CD4-positive, alpha-beta T cell treated with Interleukin-15 for 1 hour (primary cell): ENCODE data around the gene ANO5.
"Not testable (repeated sequence)": the region's sequence is repeated elsewhere in the genome, so short reads cannot be mapped to it uniquely, and the experiment has no call there.

Experiments used
- DNase-seq: peaks from one replicate; pipeline ENCODE4 v3.0.0-alpha.2; 2020

The ANO5 gene

DNA sequence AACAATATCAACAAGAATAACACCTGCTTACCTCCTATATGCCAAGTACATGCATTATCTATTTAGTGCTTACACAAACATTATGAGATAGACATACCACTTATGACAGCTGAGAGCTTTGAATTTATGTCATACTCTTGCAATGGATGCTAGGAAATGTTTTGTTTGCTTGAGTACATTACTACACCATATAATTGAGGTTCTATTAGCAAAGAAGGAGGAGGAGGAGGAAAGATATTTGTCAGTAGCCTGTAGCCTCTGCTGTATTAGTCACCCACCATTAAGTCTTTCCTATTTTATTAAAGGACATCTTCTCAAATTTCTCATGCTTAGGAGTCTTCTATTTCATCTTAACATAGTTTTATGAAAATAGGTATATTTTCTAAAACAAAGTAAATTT is 6.4 kb downstream of the ANO5 start:
- no peak for DNase-seq

DNA sequence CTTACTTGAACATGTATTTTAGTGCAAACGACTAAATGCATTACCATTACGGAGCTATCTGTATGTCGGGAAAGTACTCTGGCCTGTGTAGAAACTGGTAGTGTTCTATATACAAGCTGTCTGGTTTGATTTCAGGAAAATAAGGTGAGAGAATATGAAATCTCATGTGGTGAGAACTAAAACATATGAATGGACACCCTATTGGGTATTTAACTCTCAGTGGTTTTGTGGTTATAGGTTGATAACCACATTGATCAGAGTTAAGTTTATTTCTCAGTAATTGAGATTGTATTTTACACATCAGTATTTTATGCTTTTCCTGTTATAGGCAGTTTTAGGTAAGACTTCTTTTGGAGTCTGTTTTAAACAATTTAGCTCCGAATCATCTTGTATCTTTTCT is 10.4 kb downstream of the ANO5 start:
- DNase-seq = no peak

DNA sequence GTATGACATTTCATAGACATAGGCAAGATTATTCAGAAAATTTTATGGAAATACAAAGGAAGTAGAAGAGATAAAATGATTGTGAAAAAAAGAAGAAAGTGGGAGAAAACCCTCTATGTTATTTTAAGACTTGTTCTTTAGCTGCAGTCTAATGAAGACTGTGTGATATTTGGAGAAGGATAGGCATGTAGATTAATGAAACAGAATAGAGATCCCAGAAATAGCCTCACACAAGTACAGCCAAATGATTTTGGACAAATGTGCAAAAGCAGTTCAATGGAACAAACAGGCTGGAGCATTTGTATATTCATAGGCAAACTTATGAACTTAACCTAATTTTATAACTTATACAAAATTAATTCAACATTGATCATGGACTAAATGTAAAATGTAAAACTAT is 14.3 kb downstream of the ANO5 start:
- DNase-seq = no peak

DNA sequence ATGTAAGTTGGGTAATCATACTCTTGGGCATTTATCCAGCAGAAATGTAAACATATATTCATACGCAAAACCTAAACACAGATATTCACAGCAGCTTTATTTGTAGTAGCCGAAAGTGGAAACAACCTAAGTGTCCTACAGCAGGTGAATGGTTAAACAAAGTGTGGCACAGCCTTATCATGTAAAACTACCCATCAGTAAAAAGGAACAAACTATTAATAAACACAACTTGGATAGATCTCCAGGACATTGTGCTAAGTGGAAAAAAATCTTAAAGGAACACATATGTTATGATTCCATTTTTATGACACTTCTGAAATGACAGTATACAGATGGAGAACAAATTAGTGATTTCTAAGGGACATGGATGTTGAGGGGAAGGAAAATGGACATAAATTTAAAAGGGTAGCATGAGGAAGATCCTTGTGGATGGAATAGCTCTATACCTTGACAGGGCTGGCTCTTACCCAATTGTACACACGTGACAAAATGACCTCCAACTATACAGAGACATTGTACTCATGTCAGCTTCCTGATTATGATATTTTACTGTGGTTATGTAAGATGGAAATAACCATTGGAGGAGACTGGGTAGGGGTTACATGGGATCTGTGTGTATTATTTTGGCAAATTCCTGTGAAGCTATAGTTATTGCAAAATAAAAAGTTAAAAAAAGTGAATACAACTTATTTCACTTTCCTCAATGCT is 15.4 kb downstream of the ANO5 start:
- no peak for DNase-seq

DNA sequence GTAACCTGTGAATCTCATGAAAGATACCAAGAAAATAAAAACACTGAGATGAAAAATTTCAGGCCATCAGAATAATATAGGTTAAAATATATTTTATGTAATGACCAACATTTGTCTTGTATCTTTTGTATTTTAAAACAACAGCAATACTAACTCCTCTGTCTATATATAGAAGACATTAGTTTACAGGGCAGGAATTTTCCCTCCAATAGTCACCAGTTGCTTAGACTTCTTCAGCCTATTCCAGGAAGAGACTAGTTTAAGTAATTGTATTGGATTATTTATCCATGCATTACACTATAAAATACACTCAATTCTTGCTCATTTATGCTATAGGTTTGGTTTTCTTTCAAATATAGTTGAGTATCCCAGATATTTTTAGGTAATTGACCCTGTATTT is 24.1 kb downstream of the ANO5 start:
- DNase-seq = no peak

DNA sequence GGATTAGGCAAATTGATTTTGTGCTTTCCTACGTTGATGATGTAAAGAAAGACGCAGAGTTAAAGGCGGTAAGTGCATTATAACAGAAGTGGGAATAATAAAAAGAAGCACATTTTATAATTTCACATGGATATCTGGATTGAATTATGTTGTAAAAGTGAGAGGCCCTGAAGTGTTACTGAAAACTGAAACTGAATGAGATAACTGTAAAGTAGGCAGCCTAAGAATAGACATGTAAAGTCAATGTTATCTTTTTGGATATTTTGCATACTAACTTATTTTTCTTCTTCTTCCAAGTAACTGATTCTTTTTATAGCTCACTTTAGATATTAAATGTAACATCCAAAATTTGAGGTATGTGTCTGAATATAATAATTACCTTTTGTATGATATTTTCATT is 28.3 kb downstream of the ANO5 start:
- DNase-seq = no peak

DNA sequence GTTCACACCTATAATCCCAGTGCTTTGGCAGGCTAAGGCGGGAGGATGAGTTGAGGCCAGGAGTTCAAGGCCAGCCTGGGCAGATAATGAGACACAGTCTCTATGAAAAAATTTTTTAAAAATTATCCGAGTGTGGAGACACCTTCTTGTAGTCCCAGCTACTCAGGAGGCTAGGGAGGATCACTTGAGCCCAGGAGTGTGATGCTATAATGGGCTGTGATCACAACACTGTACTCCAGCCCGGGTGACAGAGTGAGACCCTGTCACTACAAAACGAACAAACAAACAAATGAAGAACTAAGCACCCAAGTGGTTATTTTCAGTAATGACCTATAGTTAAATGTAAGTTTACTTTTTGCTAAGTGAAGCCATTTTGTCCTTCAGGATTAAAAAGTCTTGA is 32.3 kb downstream of the ANO5 start:
- no peak for DNase-seq

DNA sequence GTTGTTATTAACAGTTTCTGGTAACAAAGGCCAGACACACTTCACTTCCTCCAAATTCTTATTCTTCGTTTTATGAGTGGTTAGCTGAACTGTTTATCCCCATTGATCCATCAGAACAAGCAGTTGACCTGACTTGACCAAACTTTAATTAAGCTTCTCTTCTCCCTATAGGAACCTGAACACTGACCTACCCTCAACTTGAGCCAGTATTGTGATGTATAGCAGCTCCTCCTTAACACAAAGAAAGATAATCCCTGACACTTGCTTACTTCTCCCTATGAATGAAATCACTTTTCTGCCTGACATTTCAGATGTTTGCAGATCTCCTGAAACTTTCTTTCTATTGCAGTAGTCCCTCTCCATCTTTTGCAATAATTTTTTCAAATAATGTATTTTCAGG is 41.9 kb downstream of the ANO5 start:
- no peak for DNase-seq

DNA sequence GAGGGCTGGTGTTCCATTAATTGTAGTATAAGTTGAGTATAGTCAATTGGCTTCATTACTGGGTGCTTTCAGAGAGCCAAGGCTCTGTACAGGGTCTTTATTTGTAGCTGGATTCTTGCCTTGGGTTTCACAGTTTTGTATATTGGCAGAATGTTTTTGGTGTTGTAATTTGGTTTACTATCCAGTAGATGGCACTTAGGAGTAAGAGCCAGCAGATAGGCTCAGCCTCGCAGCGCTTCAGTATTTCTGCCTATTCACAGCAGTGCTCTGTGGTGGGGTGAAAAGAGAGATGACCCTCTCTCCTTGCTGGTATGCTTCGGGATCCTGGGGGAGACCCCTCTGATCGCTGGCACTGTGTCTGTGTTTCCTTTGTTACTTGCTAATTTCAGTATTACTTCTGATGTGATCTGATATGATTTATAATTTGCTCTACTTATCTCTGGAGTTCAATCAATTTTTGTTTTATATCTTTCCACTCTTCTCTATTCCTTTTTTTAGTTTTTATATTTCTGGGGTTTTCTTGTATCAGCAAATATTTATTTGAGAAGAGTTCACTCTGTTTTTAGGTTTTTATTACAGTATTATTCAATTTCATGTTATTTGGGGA is 52.2 kb downstream of the ANO5 start:
- peak; percentile 17 for DNase-seq

DNA sequence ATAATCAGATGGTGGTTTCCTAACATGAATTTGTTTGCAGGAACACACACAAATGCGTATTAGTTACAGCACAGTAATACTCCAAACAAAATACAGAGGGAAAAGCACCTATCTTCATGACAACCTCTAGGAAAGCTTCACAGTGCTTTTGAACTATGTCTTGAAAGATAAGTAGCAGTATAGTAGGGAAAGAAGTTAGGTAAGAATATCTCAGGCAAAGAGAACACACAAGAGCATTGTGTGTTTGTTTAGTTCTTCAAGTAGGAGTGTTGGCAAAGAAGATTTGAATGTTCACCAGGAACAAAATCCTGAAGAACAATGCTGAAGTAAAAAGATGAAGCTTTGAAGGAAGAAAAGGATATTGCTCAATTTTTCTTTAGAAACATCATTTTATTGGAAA is 54.1 kb downstream of the ANO5 start:
- DNase-seq = no peak

DNA sequence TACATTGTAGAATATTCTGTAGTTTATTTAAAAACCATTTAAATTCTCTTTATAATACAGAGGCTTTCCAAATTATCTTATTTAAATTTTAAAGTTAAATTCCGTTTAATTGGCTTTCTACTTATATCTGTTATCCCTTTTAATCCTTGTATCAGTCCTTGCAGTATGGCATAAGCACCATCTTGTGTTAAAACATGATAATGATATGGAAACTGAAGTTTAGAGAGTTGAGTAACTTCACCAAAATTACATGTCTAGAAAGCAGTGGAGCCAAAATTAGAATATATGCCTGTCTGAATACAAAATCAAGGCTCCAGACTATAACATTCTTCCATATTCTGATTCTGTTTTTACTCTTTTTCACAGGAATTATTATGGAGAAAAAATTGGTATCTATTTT is 57.0 kb downstream of the ANO5 start:
- no peak for DNase-seq

DNA sequence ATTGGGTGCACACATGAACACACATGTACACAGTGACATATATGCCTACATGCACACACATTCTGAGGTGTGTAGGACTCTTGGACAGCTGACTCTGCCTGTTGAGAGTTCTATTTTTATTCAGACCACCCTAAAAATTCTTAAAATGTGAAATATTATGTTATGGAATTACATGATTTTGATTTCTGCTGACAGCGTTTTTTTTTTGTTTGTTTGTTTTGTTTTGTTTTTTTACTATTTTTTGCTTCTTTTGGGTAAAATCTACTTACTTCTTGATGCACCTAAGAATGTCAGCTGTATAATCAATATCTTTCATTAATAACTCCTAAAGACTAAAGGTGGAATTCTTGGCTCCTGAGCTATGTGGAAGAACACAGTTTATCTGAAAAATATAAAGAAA is 64.0 kb downstream of the ANO5 start:
- no peak for DNase-seq

DNA sequence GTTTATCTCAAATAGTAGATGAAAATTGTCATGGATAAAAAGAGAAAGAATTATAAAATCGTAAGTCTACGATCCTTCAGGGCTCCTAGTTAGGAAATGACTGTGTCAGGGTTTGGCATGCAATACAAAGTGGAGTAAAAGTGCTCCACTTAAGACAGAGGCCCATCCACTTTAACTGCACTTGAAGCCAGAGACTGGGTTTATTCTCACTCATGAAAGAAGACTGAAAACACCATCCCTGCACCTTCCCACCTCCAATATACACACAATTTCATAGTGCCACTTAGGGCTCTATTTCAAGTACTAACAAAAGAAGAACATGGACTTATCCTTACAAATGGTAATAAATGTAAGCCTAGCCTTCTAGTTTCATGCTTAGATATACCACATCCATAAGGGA is 70.7 kb downstream of the ANO5 start:
- DNase-seq = no peak

DNA sequence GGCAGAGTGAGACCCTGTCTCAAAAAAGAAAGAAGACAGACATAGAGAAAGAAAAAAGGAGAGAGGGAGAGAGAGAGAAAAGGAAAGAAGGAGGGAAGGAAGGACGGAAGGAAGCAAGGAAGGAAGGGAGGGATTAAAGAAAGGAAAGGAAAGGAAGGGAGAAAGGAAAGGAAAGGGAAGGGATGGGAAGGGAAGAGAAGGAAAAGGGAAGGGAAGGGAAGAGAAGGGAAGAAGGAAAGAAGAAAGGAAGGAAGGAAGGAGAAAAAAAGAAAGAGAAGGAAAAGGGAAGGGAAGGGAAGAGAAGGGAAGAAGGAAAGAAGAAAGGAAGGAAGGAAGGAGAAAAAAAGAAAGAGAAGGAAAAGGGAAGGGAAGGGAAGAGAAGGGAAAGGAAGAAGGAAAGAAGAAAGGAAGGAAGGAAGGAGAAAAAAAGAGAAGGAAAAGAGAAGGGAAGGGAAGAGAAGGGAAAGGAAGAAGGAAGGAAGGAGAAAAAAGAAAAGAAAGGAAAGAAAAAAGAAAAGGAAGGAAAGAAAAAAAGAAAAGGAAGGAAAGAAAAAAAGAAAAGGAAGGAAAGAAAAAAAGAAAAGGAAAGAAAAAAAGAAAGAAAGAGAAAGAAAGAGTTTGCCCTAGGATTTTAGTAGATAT is 76.2 kb downstream of the ANO5 start:
- DNase-seq = not testable (repeated sequence)

DNA sequence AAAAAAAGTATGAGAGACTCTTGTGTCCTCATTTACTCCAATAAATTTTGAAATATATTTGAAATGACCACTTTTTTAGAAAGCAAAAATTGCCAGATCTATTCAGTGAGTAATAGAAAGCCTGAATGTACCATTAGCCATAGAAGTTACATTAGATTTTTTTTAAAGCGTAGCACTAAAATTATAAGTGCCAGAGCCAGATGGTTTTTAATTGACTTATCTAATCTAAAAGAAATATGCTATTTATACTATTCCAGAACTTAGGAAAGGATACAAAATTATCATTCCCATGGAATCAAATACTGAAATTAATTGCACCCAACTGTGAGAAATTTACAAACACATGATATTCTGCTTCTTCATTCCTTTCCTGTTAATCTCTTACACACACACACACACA is 80.9 kb downstream of the ANO5 start:
- DNase-seq = no peak

DNA sequence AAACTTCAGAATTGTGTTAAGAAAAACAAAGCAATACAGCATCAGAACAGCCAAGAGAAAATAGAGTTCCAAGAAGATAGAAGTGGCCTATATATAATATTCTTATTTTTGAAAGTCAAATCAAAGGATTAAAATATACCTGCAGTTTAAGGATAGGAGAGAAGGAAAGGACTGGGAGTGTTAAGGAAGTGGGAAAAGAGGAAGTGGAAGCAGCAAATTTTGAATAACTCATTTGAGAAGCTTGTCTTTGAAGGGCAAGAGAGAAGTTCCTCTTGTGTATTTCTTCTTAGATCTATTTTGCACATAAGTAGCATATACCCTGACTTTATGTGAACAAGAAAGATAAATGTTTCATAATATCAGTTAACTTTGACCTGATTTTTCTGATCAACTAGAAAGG is 82.7 kb downstream of the ANO5 start:
- no peak for DNase-seq

DNA sequence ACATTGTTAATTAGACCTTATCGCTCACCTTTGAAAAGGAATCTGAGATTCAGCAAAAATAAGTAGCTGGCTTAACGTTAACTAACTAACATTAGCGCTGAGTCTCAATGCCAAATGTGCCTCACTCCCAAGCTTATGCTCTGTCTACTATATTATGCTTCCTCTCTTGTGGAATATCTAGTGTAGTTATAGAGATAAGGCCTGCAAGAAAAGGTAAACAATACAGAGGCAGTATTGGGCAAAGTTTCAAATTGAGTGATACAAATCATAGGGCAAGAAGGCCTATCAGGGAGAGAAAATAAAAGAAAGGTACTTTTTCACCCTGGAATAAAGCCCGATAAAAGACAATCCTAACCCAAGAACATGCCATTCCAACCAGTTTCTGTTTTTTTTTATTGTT is 83.7 kb downstream of the ANO5 start:
- no peak for DNase-seq

DNA sequence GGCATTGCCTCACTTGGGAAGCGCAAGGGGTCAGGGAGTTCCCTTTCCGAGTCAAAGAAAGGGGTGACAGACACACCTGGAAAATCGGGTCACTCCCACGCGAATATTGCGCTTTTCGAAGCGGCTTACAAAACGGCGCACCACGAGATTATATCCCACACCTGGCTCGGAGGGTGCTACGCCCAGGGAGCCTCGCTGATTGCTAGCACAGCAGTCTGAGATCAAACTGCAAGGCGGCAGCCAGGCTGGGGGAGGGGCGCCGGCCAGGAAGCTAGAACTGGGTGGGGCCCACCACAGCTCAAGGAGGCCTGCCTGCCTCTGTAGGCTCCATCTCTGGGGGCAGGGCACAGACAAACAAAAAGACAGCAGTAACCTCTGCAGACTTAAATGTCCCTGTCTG is 92.1 kb downstream of the ANO5 start:
- not testable (repeated sequence) for DNase-seq

DNA sequence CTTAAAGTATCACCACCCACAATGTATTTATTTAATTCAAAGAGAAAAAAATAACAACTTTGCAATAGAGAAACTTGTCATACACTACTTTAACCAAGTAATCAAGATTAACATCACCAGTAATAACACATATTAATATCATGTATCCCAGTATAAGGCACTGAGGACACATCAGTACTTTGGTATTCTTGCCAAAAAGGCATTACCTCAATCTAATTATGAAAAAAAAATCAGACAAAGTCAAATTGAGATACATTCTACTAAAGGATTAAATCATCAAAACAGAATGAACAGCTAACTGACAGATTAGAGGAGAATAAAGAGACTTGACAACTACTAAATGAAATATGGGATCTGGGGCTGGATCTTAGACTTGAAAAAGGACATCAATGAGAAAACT is 109.5 kb downstream of the ANO5 start:
- no peak for DNase-seq

DNA sequence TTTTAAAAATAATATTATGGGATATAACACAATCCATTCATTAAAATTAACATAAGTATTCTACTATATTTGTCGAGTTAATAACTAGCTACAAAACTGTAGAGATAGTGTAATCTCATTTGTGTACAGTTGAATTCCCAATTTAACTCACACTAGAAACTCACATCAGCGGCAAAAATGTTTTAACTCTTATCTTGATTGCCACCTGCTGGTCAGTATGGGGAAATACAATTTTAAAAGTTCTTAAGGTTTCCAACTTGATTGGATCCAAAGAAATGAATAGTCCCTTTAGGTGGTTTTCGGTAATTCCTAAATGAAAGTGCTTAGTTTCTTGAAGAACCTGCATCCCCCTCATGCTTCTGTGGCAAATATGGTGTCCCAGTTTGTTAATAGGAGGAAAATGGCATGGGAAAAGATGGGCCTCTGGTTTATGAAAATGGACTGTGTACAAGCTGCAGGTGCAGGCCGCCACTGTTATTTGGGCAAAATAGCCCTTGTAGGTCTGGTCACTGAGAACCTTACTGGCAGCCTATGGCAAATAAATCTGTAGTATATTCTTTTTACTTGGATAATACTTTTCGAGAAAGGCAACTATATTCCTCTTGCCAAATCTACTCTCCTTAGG is 111.6 kb downstream of the ANO5 start:
- DNase-seq = no peak

DNA sequence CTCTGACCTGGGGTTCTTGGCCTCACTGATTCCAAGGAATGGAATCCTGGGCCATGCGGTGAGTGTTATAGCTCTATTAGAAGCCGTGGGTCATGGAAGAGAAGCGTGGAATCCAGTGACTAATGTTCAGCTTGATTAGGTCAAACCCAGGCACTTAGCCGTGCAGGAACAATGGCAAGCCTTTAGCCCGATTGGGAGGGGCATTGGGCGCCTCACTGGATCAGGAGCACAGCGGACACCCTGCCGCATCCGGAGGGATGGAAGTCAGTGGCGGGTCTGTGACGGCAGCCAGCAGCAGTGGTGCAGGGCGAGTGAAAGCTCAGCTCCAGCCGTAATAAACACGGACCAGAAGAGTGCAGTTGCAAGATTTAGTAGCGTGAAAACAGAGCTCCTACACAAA is 124.8 kb downstream of the ANO5 start:
- no peak for DNase-seq

DNA sequence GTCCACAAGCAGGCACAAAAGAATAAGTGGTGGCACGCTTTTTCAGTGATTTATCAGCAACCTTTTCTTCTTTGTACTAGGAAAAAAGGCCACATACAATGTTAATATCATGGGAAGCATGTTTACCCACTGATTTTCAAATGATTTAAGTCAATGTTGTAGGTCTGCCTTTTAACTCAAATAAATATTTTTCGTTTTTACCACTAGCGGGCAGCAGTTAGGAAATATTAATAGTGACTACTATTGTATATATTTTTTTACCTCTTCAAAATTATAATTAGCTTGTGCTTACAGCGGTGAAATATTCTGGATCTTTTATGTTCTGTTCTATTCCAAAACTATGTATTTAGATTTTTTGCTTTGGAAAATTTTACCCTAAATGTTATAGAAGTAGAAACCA is 138.9 kb downstream of the ANO5 start:
- no peak for DNase-seq
